Lower lobe of right lung (tissue), 2 donors: ENCODE measurements around the gene GPR156. TPM values are rescaled to one million over a fixed set of nuclear protein-coding genes. Genes with fewer than 3 reads are reported as not detected.

Experiments
- ATAC-seq, 2 donors: fragments of 200-7000 bp; cut with Tn5 transposase; one replicate each; pipeline ENCODE4 v1.9.1; 2020 to 2022; ENCODE audit warnings: mild to moderate bottlenecking in 2 of 2, moderate library complexity in 2 of 2
- DNase-seq: peaks from one replicate; pipeline ENCODE4 v3.0.0-alpha.2; 2020
- H3K27ac ChIP-seq: fragments of 200-600 bp; one replicate; pipeline ENCODE4 v1.8.0; 2022
- H3K27me3 ChIP-seq: fragments of 200-600 bp; one replicate; pipeline ENCODE4 v1.8.0; 2022; ENCODE audit warnings: low read depth
- H3K36me3 ChIP-seq: fragments of 200-600 bp; one replicate; pipeline ENCODE4 v1.8.0; 2022; ENCODE audit warnings: mild to moderate bottlenecking
- H3K4me1 ChIP-seq: fragments of 200-600 bp; one replicate; pipeline ENCODE4 v1.8.0; 2022
- H3K4me3 ChIP-seq: fragments of 200-600 bp; one replicate; pipeline ENCODE4 v1.8.0; 2022; ENCODE audit warnings: mild to moderate bottlenecking
- H3K9me3 ChIP-seq: fragments of 200-600 bp; one replicate; pipeline ENCODE4 v1.8.0; 2022
- CTCF ChIP-seq: fragments of 200-600 bp; IDR thresholded peaks from one replicate; pipeline ENCODE4 v1.8.0; 2022; ENCODE audit warnings: antibody characterized with exemption, mild to moderate bottlenecking
- intact Hi-C: fragments of 100-400 bp; cut with DNase I; formaldehyde crosslinking; loops from one replicate; pipeline ENCODE4 v1.11.0; 2022
- total RNA-seq: library from RNA; stranded (reverse); fragmentation: NEBNext Ultra II Directional; extraction: Animal tissue kit (Norgen Biotek cat#: 25700); gene quantifications from one replicate; pipeline ENCODE4 v1.2.1, GENCODE V29; 2021
- donor health status: DM: no; HTN: yes; CAD: no; lungs with severe emphysema.

Gene GPR156
- total RNA-seq, 1 donor from 2014 or later, result 0.32 TPM

GRCh38 chr3:120214176-120214575, 70.8 kb downstream of the GPR156 start:
- Histone ChIP-seq H3K36me3 (no peaks in the 10 kb centered on the region), H3K4me3 (no peak overlapping the region), H3K9me3 (no peaks in the 10 kb centered on the region), H3K27ac (no peak overlapping the region), H3K27me3 (no peaks in the 10 kb centered on the region), H3K4me1 (no peaks in the 10 kb centered on the region)
- intact Hi-C loops, result no loop called here
- DNase-seq (no peak), ATAC-seq (no peak)
- TF ChIP-seq CTCF, result no peak

- DNase-seq (no peak), ATAC-seq (no peak)
- no peak overlapping the region for H3K27ac ChIP-seq
- H3K27me3 ChIP-seq, result no peaks in the 10 kb centered on the region
- intact Hi-C loops, result no loop called here
- no peaks in the 10 kb centered on the region for H3K36me3 ChIP-seq
- TF ChIP-seq CTCF, result no peak
- no peaks in the 10 kb centered on the region for H3K4me1 ChIP-seq
- H3K9me3 ChIP-seq, result no peaks in the 10 kb centered on the region
- no peak overlapping the region for H3K4me3 ChIP-seq
Observed at GRCh38 chr3:120212505-120212904, 72.5 kb downstream of the GPR156 start.

GRCh38 chr3:120209425-120209824, 75.6 kb downstream of the GPR156 start:
- no peaks in the 10 kb centered on the region for H3K27me3 ChIP-seq
- H3K9me3 ChIP-seq, result no peaks in the 10 kb centered on the region
- TF ChIP-seq CTCF, result no peak
- H3K4me1 ChIP-seq, result no peaks in the 10 kb centered on the region
- intact Hi-C loops, result no loop called here
- H3K36me3 ChIP-seq, result no peaks in the 10 kb centered on the region
- no peak overlapping the region for H3K4me3 ChIP-seq
- DNase-seq, result no peak
- no peak for ATAC-seq
- H3K27ac ChIP-seq, result no peak overlapping the region

- H3K9me3 ChIP-seq, result no peaks in the 10 kb centered on the region
- TF ChIP-seq CTCF, result no peak
- intact Hi-C loops, result no loop called here
- no peak overlapping the region for H3K27ac ChIP-seq
- ATAC-seq (no peak), DNase-seq (no peak)
- H3K4me1 ChIP-seq, result peaks cover 23% of the 10 kb centered on the region
- no peaks in the 10 kb centered on the region for H3K27me3 ChIP-seq
- H3K36me3 ChIP-seq, result no peaks in the 10 kb centered on the region
- H3K4me3 ChIP-seq, result no peak overlapping the region
Observed at GRCh38 chr3:120204338-120204737, 80.7 kb downstream of the GPR156 start.

- intact Hi-C loops, result no loop called here
- ATAC-seq, result no peak
- TF ChIP-seq CTCF, result no peak
Observed at GRCh38 chr3:120203621-120204020, 81.4 kb downstream of the GPR156 start.

GRCh38 chr3:120203016-120203415, 82.0 kb downstream of the GPR156 start:
- no peak for DNase-seq
- peak overlapping the region; percentile 13 for H3K4me3 ChIP-seq
- no peak for TF ChIP-seq CTCF
- peaks cover 23% of the 10 kb centered on the region for H3K4me1 ChIP-seq
- peak; percentile 83 to 85 for ATAC-seq
- no peaks in the 10 kb centered on the region for H3K9me3 ChIP-seq
- H3K36me3 ChIP-seq, result no peaks in the 10 kb centered on the region
- peak overlapping the region; percentile 19 for H3K27ac ChIP-seq
- no peaks in the 10 kb centered on the region for H3K27me3 ChIP-seq
- intact Hi-C loops, result no loop called here

More at GRCh38 chr3:120203621-120204020, 81.4 kb downstream of the GPR156 start:
- DNase-seq, result no peak
- H3K27me3 ChIP-seq, result no peaks in the 10 kb centered on the region
- H3K9me3 ChIP-seq, result no peaks in the 10 kb centered on the region
- H3K36me3 ChIP-seq, result no peaks in the 10 kb centered on the region
- peaks cover 23% of the 10 kb centered on the region for H3K4me1 ChIP-seq
- peak overlapping the region; percentile 19 for H3K27ac ChIP-seq
- peak overlapping the region; percentile 13 for H3K4me3 ChIP-seq
